ENCODE data around the gene CFAP46.

DNA sequence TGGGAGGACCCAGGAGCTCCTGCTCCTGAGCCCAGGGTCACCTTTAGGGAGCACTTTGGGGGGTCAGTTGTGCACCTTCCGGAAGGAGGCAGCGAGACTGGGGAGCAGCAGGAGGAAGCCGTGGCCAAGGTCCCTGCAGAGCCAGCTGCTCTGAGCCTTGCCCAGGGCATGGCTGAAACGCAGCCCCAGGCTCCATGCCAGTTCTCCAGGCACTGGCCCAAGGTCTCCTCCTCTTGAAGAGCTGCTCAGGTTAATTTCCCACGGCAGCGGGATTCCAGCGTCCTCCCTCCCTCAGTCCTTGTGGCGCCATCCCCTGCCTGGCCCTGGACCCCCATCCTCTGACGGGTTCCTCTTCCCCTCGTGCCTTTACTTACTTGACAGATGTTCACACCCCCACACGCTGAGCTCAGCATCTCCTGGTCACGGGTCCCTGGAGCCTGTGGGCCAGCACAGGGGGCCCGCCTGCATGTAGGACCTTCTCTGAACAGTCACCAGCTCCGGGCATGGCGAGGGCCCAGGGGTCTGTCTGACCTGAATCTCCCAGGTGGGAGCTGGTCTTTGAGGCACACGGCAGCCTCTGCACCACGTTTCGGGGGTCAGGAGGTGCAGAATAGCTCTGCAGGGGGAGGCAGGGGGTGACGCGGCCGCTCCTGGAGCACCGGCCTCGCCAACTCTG lies 16.7 kb upstream of the CFAP46 start:
- TF ChIP-seq, protein P1, sequence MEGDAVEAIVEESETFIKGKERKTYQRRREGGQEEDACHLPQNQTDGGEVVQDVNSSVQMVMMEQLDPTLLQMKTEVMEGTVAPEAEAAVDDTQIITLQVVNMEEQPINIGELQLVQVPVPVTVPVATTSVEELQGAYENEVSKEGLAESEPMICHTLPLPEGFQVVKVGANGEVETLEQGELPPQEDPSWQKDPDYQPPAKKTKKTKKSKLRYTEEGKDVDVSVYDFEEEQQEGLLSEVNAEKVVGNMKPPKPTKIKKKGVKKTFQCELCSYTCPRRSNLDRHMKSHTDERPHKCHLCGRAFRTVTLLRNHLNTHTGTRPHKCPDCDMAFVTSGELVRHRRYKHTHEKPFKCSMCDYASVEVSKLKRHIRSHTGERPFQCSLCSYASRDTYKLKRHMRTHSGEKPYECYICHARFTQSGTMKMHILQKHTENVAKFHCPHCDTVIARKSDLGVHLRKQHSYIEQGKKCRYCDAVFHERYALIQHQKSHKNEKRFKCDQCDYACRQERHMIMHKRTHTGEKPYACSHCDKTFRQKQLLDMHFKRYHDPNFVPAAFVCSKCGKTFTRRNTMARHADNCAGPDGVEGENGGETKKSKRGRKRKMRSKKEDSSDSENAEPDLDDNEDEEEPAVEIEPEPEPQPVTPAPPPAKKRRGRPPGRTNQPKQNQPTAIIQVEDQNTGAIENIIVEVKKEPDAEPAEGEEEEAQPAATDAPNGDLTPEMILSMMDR (IDR thresholded peaks at IDR 0.05; ENCODE audit: borderline replicate concordance, extremely low read depth, low read length, poor library complexity, severe bottlenecking): no peak
- TF ChIP-seq EZH2 (IDR thresholded peaks at IDR 0.05; ENCODE audit: borderline replicate concordance, low read depth, low read length, severe bottlenecking): no peak
